Natural killer cell (primary cell): ENCODE results near the gene FLRT2. TPM values are rescaled to one million over a fixed set of nuclear protein-coding genes. Genes with fewer than 3 reads are reported as not detected.

Source experiments
- ATAC-seq, 3 donors: fragments of 150-1000 bp in 2 of 3; fragments of 200-7000 bp in 1 of 3; cut with Tn5 transposase; 1 replicate in 1 of 3; 2 replicates in 2 of 3; pipeline ENCODE4 v1.10.0; 2021; ENCODE audit warnings: mild to moderate bottlenecking in 2 of 3, moderate library complexity in 2 of 3
- DNase-seq, 2 donors: peaks; one replicate each; pipeline versions ENCODE4 v3.0.0 to v3.0.0-alpha.2; 2013 to 2021; ENCODE audit warnings: mixed read lengths in 1 of 2
- H3K27ac ChIP-seq: one replicate; pipeline ENCODE4 v1.5.1; 2013; ENCODE audit warnings: mild to moderate bottlenecking, low read length
- H3K27me3 ChIP-seq: one replicate; pipeline ENCODE4 v1.6.1; 2013; ENCODE audit warnings: low read length; ENCODE audit not compliant: control insufficient read depth, insufficient read depth
- H3K36me3 ChIP-seq: one replicate; pipeline ENCODE4 v1.6.1; 2013; ENCODE audit warnings: low read length; ENCODE audit not compliant: control insufficient read depth, insufficient read depth
- H3K4me1 ChIP-seq: one replicate; pipeline ENCODE4 v1.6.1; 2013; ENCODE audit warnings: low read length; ENCODE audit not compliant: control insufficient read depth, insufficient read depth
- H3K4me3 ChIP-seq: one replicate; pipeline ENCODE4 v1.5.1; 2013; ENCODE audit warnings: low read length
- H3K9me3 ChIP-seq: one replicate; pipeline ENCODE4 v1.6.1; 2013; ENCODE audit warnings: low read length; ENCODE audit not compliant: control insufficient read depth, insufficient read depth
- H3K27ac Mint-ChIP-seq, 2 donors: one replicate each; pipeline ENCODE4 v1.8.0; 2022; ENCODE audit warnings: mild to moderate bottlenecking in 2 of 2, mixed read lengths in 2 of 2, moderate library complexity in 1 of 2
- H3K27me3 Mint-ChIP-seq, 2 donors: one replicate each; pipeline ENCODE4 v1.8.0; 2022; ENCODE audit warnings: low read depth in 2 of 2, mixed read lengths in 2 of 2
- H3K36me3 Mint-ChIP-seq: one replicate; pipeline ENCODE4 v1.8.0; 2022; ENCODE audit warnings: mixed read lengths
- H3K4me1 Mint-ChIP-seq, 2 donors: one replicate each; pipeline ENCODE4 v1.8.0; 2022; ENCODE audit warnings: mixed read lengths in 2 of 2
- H3K4me3 Mint-ChIP-seq: one replicate; pipeline ENCODE4 v1.8.0; 2022; ENCODE audit warnings: mild to moderate bottlenecking, moderate library complexity, mixed read lengths
- H3K9me3 Mint-ChIP-seq, 2 donors: one replicate each; pipeline ENCODE4 v1.8.0; 2022; ENCODE audit warnings: mixed read lengths in 2 of 2
- WGBS: methylation state at CpG from one replicate; pipeline ENCODE4 v1.1.7; 2013; ENCODE audit warnings: missing lambda C conversion rate; ENCODE audit not compliant: insufficient coverage; 5-methylcytosine and 5-hydroxymethylcytosine counted together
- intact Hi-C: fragments of 100-400 bp; cut with micrococcal nuclease; formaldehyde crosslinking; loops from one replicate; pipeline ENCODE4 v1.14.2; 2022
- total RNA-seq, 4 donors: library from RNA; stranded (reverse); fragments of 120-200 nt in 1 of 4; gene quantifications; one replicate each; pipeline versions ENCODE4 v1.2.3 to v1.2.4, GENCODE V29; 2013 to 2022
- TF ChIP-seq, protein P1 (sequence below): fragments of 200-600 bp; IDR thresholded peaks from one replicate; pipeline ENCODE4 v1.8.0; 2022; ENCODE audit warnings: antibody characterized with exemption

FLRT2 gene
- total RNA-seq, 3 donors from 2014 or later (not counting 1 experiment from before 2014, with no cell fraction given): not detected

DNA sequence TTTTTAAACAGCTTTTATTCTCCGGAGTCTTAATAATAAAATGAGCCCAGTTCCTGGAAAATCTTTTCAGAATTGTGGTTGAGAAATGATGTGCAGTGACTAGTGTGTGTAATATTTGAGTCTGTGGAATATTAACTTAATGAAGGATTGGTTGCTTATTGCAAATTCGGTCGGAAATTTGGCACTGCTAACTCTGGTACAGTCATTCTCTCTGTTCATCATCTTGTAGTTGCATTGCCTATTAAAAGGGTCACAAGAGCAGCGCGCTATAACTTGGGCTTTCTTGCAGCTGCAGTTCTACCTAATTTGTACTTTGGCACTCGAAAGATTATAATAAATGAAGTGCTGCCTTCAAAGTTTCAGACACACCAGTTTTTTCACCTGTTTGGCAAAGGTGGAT is 146.0 kb downstream of the FLRT2 start:
- no peak overlapping the region for H3K4me3 ChIP-seq
- Mint-ChIP-seq H3K36me3 (no peaks in the 10 kb centered on the region), H3K9me3 (no peaks in the 10 kb centered on the region), H3K27me3 (peaks cover 0 to 2% of the 10 kb centered on the region in 2 donors), H3K27ac (no peak overlapping the region), H3K4me3 (no peak overlapping the region), H3K4me1 (no peaks in the 10 kb centered on the region)
- 92% methylated on average over 6 of the region's 6 CpGs for WGBS
- H3K27me3 ChIP-seq: no peaks in the 10 kb centered on the region
- H3K27ac ChIP-seq: no peak overlapping the region
- ATAC-seq (no peak), DNase-seq (no peak)
- H3K36me3 ChIP-seq: no peaks in the 10 kb centered on the region
- intact Hi-C loops: no loop called here
- no peaks in the 10 kb centered on the region for H3K4me1 ChIP-seq
- H3K9me3 ChIP-seq: no peaks in the 10 kb centered on the region
- TF ChIP-seq, protein P1, sequence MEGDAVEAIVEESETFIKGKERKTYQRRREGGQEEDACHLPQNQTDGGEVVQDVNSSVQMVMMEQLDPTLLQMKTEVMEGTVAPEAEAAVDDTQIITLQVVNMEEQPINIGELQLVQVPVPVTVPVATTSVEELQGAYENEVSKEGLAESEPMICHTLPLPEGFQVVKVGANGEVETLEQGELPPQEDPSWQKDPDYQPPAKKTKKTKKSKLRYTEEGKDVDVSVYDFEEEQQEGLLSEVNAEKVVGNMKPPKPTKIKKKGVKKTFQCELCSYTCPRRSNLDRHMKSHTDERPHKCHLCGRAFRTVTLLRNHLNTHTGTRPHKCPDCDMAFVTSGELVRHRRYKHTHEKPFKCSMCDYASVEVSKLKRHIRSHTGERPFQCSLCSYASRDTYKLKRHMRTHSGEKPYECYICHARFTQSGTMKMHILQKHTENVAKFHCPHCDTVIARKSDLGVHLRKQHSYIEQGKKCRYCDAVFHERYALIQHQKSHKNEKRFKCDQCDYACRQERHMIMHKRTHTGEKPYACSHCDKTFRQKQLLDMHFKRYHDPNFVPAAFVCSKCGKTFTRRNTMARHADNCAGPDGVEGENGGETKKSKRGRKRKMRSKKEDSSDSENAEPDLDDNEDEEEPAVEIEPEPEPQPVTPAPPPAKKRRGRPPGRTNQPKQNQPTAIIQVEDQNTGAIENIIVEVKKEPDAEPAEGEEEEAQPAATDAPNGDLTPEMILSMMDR: no peak

DNA sequence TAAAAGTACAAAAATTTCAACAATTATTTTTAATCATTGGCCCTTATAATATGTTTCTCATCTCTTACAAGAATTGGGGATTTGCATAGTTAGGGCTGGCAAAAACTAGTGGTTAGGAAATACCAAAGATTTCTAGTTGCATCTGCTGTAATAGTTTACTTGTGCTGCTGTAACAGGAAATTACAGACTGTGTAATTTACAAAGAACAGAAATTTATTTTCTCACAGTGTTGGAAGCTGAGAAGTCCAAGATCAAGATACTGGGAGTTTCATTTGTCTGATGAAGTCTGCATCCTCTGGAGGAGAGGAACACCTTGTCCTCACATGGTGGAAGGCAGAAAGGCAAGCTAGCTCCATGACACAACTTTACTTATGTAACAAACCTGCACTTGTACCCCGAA is 157.0 kb downstream of the FLRT2 start:
- no peaks in the 10 kb centered on the region for H3K27me3 ChIP-seq
- no peaks in the 10 kb centered on the region for H3K9me3 ChIP-seq
- H3K4me3 ChIP-seq: no peak overlapping the region
- no peak overlapping the region for H3K27ac ChIP-seq
- ATAC-seq (no peak), DNase-seq (no peak)
- Mint-ChIP-seq H3K9me3 (peaks cover 5 to 8% of the 10 kb centered on the region in 2 donors), H3K4me3 (no peak overlapping the region), H3K27ac (no peak overlapping the region), H3K27me3 (peaks cover 0 to 3% of the 10 kb centered on the region in 2 donors), H3K4me1 (no peaks in the 10 kb centered on the region), H3K36me3 (no peaks in the 10 kb centered on the region)
- H3K36me3 ChIP-seq: no peaks in the 10 kb centered on the region
- no CpG with 5 or more reads among the region's 1 CpG for WGBS
- TF ChIP-seq, protein P1: no peak
- H3K4me1 ChIP-seq: no peaks in the 10 kb centered on the region
- intact Hi-C loops: no loop called here

DNA sequence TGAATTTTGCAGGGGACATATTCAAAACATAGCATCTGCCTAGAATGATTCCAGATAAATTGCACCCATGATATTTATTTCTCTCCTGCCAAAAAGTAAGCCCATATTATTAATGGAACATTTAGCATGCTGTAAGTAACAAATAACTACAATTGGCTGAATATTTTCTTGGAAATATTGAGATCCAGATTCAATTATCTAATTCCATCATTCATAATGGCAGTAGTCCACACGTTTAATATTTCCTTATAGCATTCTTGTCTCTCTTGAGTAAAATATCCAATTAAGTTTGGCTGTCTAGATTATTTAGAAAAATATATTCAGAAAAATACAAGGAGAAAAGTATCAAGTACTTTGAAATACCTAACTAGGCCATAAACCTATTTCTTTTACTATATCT is 157.5 kb downstream of the FLRT2 start:
- ATAC-seq: no peak
- TF ChIP-seq, protein P1: no peak
- WGBS: no CpG with 5 or more reads among the region's 1 CpG

DNA sequence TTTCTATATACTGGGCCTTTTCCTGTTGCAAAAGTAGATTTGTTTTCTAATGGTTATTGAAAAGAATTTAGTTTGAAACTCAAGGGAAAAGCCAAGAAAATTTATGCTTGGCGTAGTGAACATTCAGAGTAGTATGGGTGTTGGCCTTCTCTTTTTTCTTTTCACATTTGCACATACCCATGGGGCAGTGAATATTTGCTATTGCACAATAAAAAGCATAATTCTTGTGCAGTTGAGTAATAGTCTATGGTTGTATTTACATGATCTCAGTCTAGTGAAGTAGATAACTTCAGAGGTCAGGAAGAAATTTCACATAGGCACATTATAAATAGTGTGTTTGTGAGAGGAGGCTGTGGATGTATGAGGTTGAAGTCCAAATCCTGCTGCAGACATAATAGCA is 158.1 kb downstream of the FLRT2 start:
- Mint-ChIP-seq H3K27ac (no peak overlapping the region), H3K9me3 (peaks cover 5 to 8% of the 10 kb centered on the region in 2 donors), H3K36me3 (no peaks in the 10 kb centered on the region), H3K4me3 (no peak overlapping the region), H3K4me1 (no peaks in the 10 kb centered on the region), H3K27me3 (peaks cover 0 to 3% of the 10 kb centered on the region in 2 donors)
- H3K9me3 ChIP-seq: no peaks in the 10 kb centered on the region
- no peak for DNase-seq
- TF ChIP-seq, protein P1: no peak
- no peak overlapping the region for H3K4me3 ChIP-seq
- no peak overlapping the region for H3K27ac ChIP-seq
- no peaks in the 10 kb centered on the region for H3K4me1 ChIP-seq
- no peak for ATAC-seq
- intact Hi-C loops: no loop called here
- H3K36me3 ChIP-seq: no peaks in the 10 kb centered on the region
- H3K27me3 ChIP-seq: no peaks in the 10 kb centered on the region
- WGBS: no CpG with 5 or more reads among the region's 1 CpG

More for the DNA sequence above, 157.5 kb downstream of the FLRT2 start:
- Mint-ChIP-seq H3K27me3 (peaks cover 0 to 3% of the 10 kb centered on the region in 2 donors), H3K36me3 (no peaks in the 10 kb centered on the region), H3K27ac (no peak overlapping the region), H3K4me1 (no peaks in the 10 kb centered on the region), H3K4me3 (no peak overlapping the region), H3K9me3 (peaks cover 5 to 8% of the 10 kb centered on the region in 2 donors)
- Histone ChIP-seq H3K36me3 (no peaks in the 10 kb centered on the region), H3K4me3 (no peak overlapping the region), H3K4me1 (no peaks in the 10 kb centered on the region), H3K27ac (no peak overlapping the region), H3K9me3 (no peaks in the 10 kb centered on the region), H3K27me3 (no peaks in the 10 kb centered on the region)
- intact Hi-C loops: no loop called here
- DNase-seq: no peak
